IMR-90 (cell line): Measurements from ENCODE around the gene TAB2. TPM values are rescaled to one million over a fixed set of nuclear protein-coding genes. Genes with fewer than 3 reads are reported as not detected.
A peak's percentile ranks its signal among the peaks of the same experiment; 100 is the strongest.

Experiments
- ATAC-seq: fragments of 200-7000 bp; cut with Tn5 transposase; 2 replicates; pipeline ENCODE4 v1.9.1; 2020; ENCODE audit warnings: low read depth, mild to moderate bottlenecking, moderate library complexity
- BruUV-seq: library from RNA; stranded (reverse); fragments of 400-500 nt; replicated peaks from 2 replicates; lab custom pipeline; 2021; lab: Mats Ljungman, UMichigan
- CTCF ChIA-PET: fragments of 300-600 bp; formaldehyde crosslinking; extraction: SDS; loops from one replicate; lab custom pipeline; 2021; ENCODE audit warnings: antibody characterized with exemption; lab: Yijun Ruan, JAX
- POLR2A ChIA-PET: fragments of 300-600 bp; sonication (Branson Sonifier 250); formaldehyde crosslinking; loops from one replicate; lab custom pipeline; 2022; ENCODE audit warnings: antibody characterized with exemption; ENCODE audit not compliant: unreplicated experiment; lab: Charles Lee
- DNase-seq: peaks from one replicate; pipeline ENCODE4 v3.0.0; 2013
- H2AFZ ChIP-seq: replicated peaks from 2 replicates; pipeline ENCODE3; 2013; ENCODE audit warnings: low read length, mild to moderate bottlenecking; ENCODE audit not compliant: poor library complexity
- H2AK5ac ChIP-seq: 2 replicates; pipeline ENCODE4 v1.6.1; 2013; ENCODE audit warnings: low read depth, low read length, inconsistent platforms
- H2AK9ac ChIP-seq: replicated peaks from 2 replicates; pipeline ENCODE3; 2013; ENCODE audit warnings: mild to moderate bottlenecking, low read depth, low read length, moderate library complexity; ENCODE audit not compliant: poor library complexity
- H2BK120ac ChIP-seq: 2 replicates; pipeline ENCODE4 v1.6.1; 2013; ENCODE audit warnings: low read depth, low read length, inconsistent platforms
- H2BK15ac ChIP-seq: 3 replicates; pipeline ENCODE4 v1.6.1; 2013; ENCODE audit warnings: low read depth, low read length, inconsistent platforms
- H2BK20ac ChIP-seq: 2 replicates; pipeline ENCODE4 v1.6.1; 2013; ENCODE audit warnings: low read depth, mild to moderate bottlenecking, inconsistent platforms, low read length, moderate library complexity
- H2BK5ac ChIP-seq: 2 replicates; pipeline ENCODE4 v1.6.1; 2013; ENCODE audit warnings: mild to moderate bottlenecking, low read depth, low read length, inconsistent platforms; ENCODE audit not compliant: poor library complexity, severe bottlenecking
- H3K14ac ChIP-seq: replicated peaks from 2 replicates; pipeline ENCODE4 v1.6.1; 2013; ENCODE audit warnings: low read depth, low read length, inconsistent platforms
- H3K18ac ChIP-seq: 2 replicates; pipeline ENCODE4 v1.6.1; 2013; ENCODE audit warnings: low read depth, low read length, control low read depth
- H3K23ac ChIP-seq: 2 replicates; pipeline ENCODE4 v1.6.1; 2013; ENCODE audit warnings: low read depth, low read length, inconsistent platforms
- H3K27ac ChIP-seq: 2 replicates; pipeline ENCODE4 v1.5.1; 2013; ENCODE audit warnings: mild to moderate bottlenecking, control low read depth, low read length; ENCODE audit not compliant: insufficient read depth
- H3K27me3 ChIP-seq: 2 replicates; pipeline ENCODE4 v1.6.1; 2013; ENCODE audit warnings: low read length; ENCODE audit not compliant: control insufficient read depth, insufficient read depth
- H3K36me3 ChIP-seq: 2 replicates; pipeline ENCODE4 v1.6.1; 2013; ENCODE audit warnings: low read length, mixed read lengths; ENCODE audit not compliant: control insufficient read depth, insufficient read depth
- H3K4ac ChIP-seq: 2 replicates; pipeline ENCODE4 v1.6.1; 2013; ENCODE audit warnings: low read depth, low read length, inconsistent platforms
- H3K4me1 ChIP-seq: 2 replicates; pipeline ENCODE4 v1.6.1; 2013; ENCODE audit warnings: low read length, mixed read lengths; ENCODE audit not compliant: control insufficient read depth, insufficient read depth
- H3K4me2 ChIP-seq: 2 replicates; pipeline ENCODE4 v1.6.1; 2013; ENCODE audit warnings: low read depth, mild to moderate bottlenecking, control low read depth, low read length, moderate library complexity
- H3K4me3 ChIP-seq: 2 replicates; pipeline ENCODE4 v1.5.1; 2013; ENCODE audit warnings: low read depth, mild to moderate bottlenecking, control low read depth, low read length, moderate library complexity; ENCODE audit not compliant: insufficient read depth
- H3K56ac ChIP-seq: 2 replicates; pipeline ENCODE4 v1.6.1; 2013; ENCODE audit warnings: low read length, inconsistent platforms; ENCODE audit not compliant: insufficient read depth; ENCODE audit errors: extremely low read depth
- H3K79me1 ChIP-seq, 2 experiments: 2 replicates each; pipeline ENCODE4 v1.6.1; 2013; ENCODE audit warnings: low read length in 2 of 2, inconsistent platforms in 1 of 2, low read depth in 1 of 2
- H3K9ac ChIP-seq: 2 replicates; pipeline ENCODE4 v1.6.1; 2013; ENCODE audit warnings: low read depth, low read length, control low read depth
- H3K9me1 ChIP-seq: 2 replicates; pipeline ENCODE4 v1.6.1; 2013; ENCODE audit warnings: low read length, inconsistent platforms; ENCODE audit not compliant: insufficient read depth
- H3K9me3 ChIP-seq: 2 replicates; pipeline ENCODE4 v1.6.1; 2013; ENCODE audit warnings: low read length; ENCODE audit not compliant: control insufficient read depth, insufficient read depth
- H4K20me1 ChIP-seq: 2 replicates; pipeline ENCODE4 v1.6.1; 2013; ENCODE audit warnings: low read length, inconsistent platforms; ENCODE audit not compliant: insufficient read depth
- H4K5ac ChIP-seq: 2 replicates; pipeline ENCODE4 v1.6.1; 2013; ENCODE audit warnings: mild to moderate bottlenecking, low read depth, low read length, control low read depth
- H4K8ac ChIP-seq, 2 experiments: 2 replicates each; pipeline ENCODE4 v1.6.1; 2013; ENCODE audit warnings: low read depth in 2 of 2, low read length in 2 of 2, control low read depth in 1 of 2, inconsistent platforms in 1 of 2
- H4K91ac ChIP-seq: 2 replicates; pipeline ENCODE4 v1.6.1; 2013; ENCODE audit warnings: low read depth, low read length, inconsistent platforms; ENCODE audit not compliant: insufficient read depth
- MAZ ChIP-seq: IDR thresholded peaks from 2 replicates; pipeline ENCODE4 v1.6.1; 2012; ENCODE audit warnings: low read depth, mild to moderate bottlenecking, low read length, improper control_type of control experiment, moderate library complexity, borderline replicate concordance
- MXI1 ChIP-seq: IDR thresholded peaks from 2 replicates; pipeline ENCODE4 v1.6.1; 2012; ENCODE audit warnings: low read depth, mild to moderate bottlenecking, low read length, moderate library complexity, borderline replicate concordance
- POLR2A ChIP-seq: IDR thresholded peaks from 2 replicates; pipeline ENCODE4 v1.6.1; 2012; ENCODE audit warnings: mild to moderate bottlenecking, low read depth, low read length
- WGBS, 2 experiments: methylation state at CpG; one replicate each; pipeline versions ENCODE4 v1.1.5 to v1.1.7; 2013; ENCODE audit warnings: missing lambda C conversion rate in 2 of 2; ENCODE audit not compliant: insufficient read length in 1 of 2; ENCODE audit errors: extremely low coverage in 2 of 2; 5-methylcytosine and 5-hydroxymethylcytosine counted together
- dilution Hi-C: fragments of 300-500 bp; cut with HindIII; formaldehyde crosslinking; loops from one replicate; pipeline ENCODE4 v1.14.3; 2018; ENCODE audit warnings: low sequenced_read_pairs; ENCODE audit not compliant: unreplicated experiment
- in situ Hi-C: fragments of 300-500 bp; cut with MboI; formaldehyde crosslinking; loops from 3 replicates; pipeline ENCODE4 v1.14.3; 2019; ENCODE audit warnings: low sequenced_read_pairs, inconsistent platforms, mixed read lengths
- intact Hi-C: fragments of 100-400 bp; cut with micrococcal nuclease; formaldehyde crosslinking; loops from 2 replicates; pipeline ENCODE4 v1.10.0; 2022
- polyA plus RNA-seq, 3 experiments: library from polyadenylated mRNA; depleted of rRNA; stranded (reverse); fragments of >200 nt; gene quantifications; 2 replicates each; pipeline ENCODE4 v1.2.3, GENCODE V29; 2012; ENCODE audit warnings: low replicate concordance in 1 of 3
- total RNA-seq: library from RNA; depleted of rRNA; stranded (reverse); fragments of >200 nt; gene quantifications from 2 replicates; pipeline ENCODE4 v1.2.3, GENCODE V29; 2012
- TF ChIP-seq, protein P1 (sequence below): fragments of 150-350 bp; IDR thresholded peaks from 2 replicates; pipeline ENCODE4 v1.6.1; 2016; ENCODE audit warnings: low read depth, mild to moderate bottlenecking, low read length, moderate library complexity, borderline replicate concordance

TAB2 gene
- total and polyA plus RNA-seq, 2 of the 4 experiments (the other 2 are of a cell fraction): 20.8 to 25.3 TPM

DNA sequence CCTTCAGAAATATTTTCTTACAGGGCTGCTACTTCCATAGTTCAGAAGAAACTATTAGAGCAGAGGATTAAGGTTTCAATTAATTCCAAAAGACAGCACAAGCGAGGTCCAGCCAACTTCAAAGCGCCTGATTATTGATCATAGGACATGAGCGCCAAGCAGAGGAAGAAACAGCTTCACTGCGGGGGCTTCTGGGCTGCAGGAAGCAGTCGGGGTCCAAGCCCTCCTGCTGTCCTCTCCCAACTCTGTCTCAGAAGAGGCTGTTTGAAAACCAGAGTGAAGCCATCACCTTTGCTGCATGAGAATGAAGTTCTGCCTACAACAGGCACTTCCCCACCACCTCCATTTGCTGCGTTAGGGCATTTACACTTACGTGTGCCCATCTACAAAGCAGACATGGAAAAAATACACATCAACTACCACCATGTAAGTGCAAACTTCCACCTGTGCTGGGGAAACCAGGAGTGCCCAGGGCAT is 106.5 kb downstream of the TAB2 start:
- Histone ChIP-seq H3K79me1 (no peaks in the 10 kb centered on the region), H3K27ac (no peak overlapping the region), H3K56ac (no peak overlapping the region), H4K20me1 (no peaks in the 10 kb centered on the region), H2AFZ (peak overlapping the region; percentile 77), H2AK5ac (no peak overlapping the region), H4K8ac (0 out of 4 replicates have a peak overlapping the region, but pooled peaks of 1 of the 2 experiments have one; percentile 29), H3K36me3 (no peaks in the 10 kb centered on the region), H3K14ac (no peak overlapping the region), H4K5ac (peak overlapping the region; percentile 49; the same call in 1 of the 2 replicates), H2BK20ac (peak overlapping the region; percentile 13; the same call in 1 of the 2 replicates), H3K9ac (no peak overlapping the region), H3K9me3 (no peaks in the 10 kb centered on the region), H3K9me1 (no peaks in the 10 kb centered on the region), H4K91ac (no peak overlapping the region), H3K4me1 (peaks cover 2% of the 10 kb centered on the region; the same call in 1 of the 2 replicates), H2BK5ac (no peak overlapping the region), H2BK120ac (peak overlapping the region; percentile 10; the same call in 1 of the 2 replicates), H3K4me3 (no peak overlapping the region), H3K27me3 (peaks cover 8% of the 10 kb centered on the region), H3K4ac (no peak overlapping the region), H2AK9ac (no peak overlapping the region), H3K4me2 (peak overlapping the region; percentile 32), H3K23ac (no peak overlapping the region), H3K18ac (no peak overlapping the region; the same call in 1 of the 2 replicates), H2BK15ac (0 out of 3 replicates have a peak overlapping the region, but pooled peaks have one; percentile 21)
- ChIA-PET POLR2A (no interaction called here), CTCF (interaction anchor here (0.6 to 1.2 kb wide), 3 partner anchors 8 to 381 kb away, joined by 4 to 6 read pairs (median 5); no protein-coding TSS in a partner anchor)
- in situ Hi-C loops: loop anchor here (10.0 kb wide), 1 partner anchor 839 kb away; no protein-coding TSS in a partner anchor
- DNase-seq (no peak), ATAC-seq (peak; percentile 42)
- dilution Hi-C loops: no loop called here
- intact Hi-C loops: no loop called here
- 40% methylated on average over 1 of the region's 7 CpGs; no CpG with 5 or more reads in 1 of the 2 experiments for WGBS, 2 experiments
- TF ChIP-seq MXI1: no peak
- no peak for TF ChIP-seq MAZ
- TF ChIP-seq POLR2A: no peak
- TF ChIP-seq, protein P1, sequence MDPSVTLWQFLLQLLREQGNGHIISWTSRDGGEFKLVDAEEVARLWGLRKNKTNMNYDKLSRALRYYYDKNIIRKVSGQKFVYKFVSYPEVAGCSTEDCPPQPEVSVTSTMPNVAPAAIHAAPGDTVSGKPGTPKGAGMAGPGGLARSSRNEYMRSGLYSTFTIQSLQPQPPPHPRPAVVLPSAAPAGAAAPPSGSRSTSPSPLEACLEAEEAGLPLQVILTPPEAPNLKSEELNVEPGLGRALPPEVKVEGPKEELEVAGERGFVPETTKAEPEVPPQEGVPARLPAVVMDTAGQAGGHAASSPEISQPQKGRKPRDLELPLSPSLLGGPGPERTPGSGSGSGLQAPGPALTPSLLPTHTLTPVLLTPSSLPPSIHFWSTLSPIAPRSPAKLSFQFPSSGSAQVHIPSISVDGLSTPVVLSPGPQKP: no peak
- BruUV-seq: no TSS peak
